ENCODE results near the gene PLXNA4. TPM values are rescaled to one million over a fixed set of nuclear protein-coding genes. Genes with fewer than 3 reads are reported as not detected.

PLXNA4 gene
- total and polyA plus RNA-seq, 3 donors from 2014 or later, result 3.4 to 5.5 (median 3.8) TPM

GRCh38 chr7:132102942-132103341, 473.3 kb downstream of the PLXNA4 start:
- intact Hi-C loops (cut with DNase I; ENCODE audit: low total_unique reads), result no loop called here
- Histone ChIP-seq H3K36me3 (ENCODE audit: low read depth, missing control alignments) (no peaks in the 10 kb centered on the region), H3K4me3 (no peak overlapping the region), H3K4me1 (no peaks in the 10 kb centered on the region), H3K9me3 (no peaks in the 10 kb centered on the region), H3K27me3 (no peaks in the 10 kb centered on the region), H3K27ac (no peak overlapping the region)
- TF ChIP-seq CTCF (IDR thresholded peaks at IDR 0.05) (no peak), POLR2A (IDR thresholded peaks at IDR 0.05) (no peak)
- 84 to 90% methylated on average over 7 to 10 of the region's 10 CpGs for WGBS, 2 donors
- DNase-seq, result no peak

- Histone ChIP-seq H3K27ac (no peak overlapping the region), H3K4me3 (no peak overlapping the region), H3K4me1 (no peaks in the 10 kb centered on the region), H3K36me3 (ENCODE audit: low read depth, missing control alignments) (no peaks in the 10 kb centered on the region), H3K9me3 (no peaks in the 10 kb centered on the region), H3K27me3 (no peaks in the 10 kb centered on the region)
- DNase-seq, result no peak
- intact Hi-C loops (cut with DNase I; ENCODE audit: low total_unique reads), result no loop called here
- WGBS, 2 donors, result 85 to 88% methylated on average over 10 of the region's 10 CpGs
- no peak for TF ChIP-seq POLR2A (IDR thresholded peaks at IDR 0.05)
- TF ChIP-seq CTCF (IDR thresholded peaks at IDR 0.05), result no peak
Observed at GRCh38 chr7:132102391-132102790, 473.9 kb downstream of the PLXNA4 start.

- no peak overlapping the region for H3K4me3 ChIP-seq
- no peaks in the 10 kb centered on the region for H3K27me3 ChIP-seq
- WGBS, 2 donors, result 95 to 96% methylated on average over 6 of the region's 6 CpGs
- no peak for DNase-seq
- H3K4me1 ChIP-seq, result no peaks in the 10 kb centered on the region
- TF ChIP-seq POLR2A (IDR thresholded peaks at IDR 0.05), result no peak
- no peak for TF ChIP-seq CTCF (IDR thresholded peaks at IDR 0.05)
- H3K27ac ChIP-seq, result no peak overlapping the region
- no peaks in the 10 kb centered on the region for H3K9me3 ChIP-seq
- intact Hi-C loops (cut with DNase I; ENCODE audit: low total_unique reads), result no loop called here
- H3K36me3 ChIP-seq (ENCODE audit: low read depth, missing control alignments), result no peaks in the 10 kb centered on the region
Observed at GRCh38 chr7:132100981-132101380, 475.3 kb downstream of the PLXNA4 start.

- no peak for DNase-seq
- H3K27me3 ChIP-seq, result no peaks in the 10 kb centered on the region
- intact Hi-C loops (cut with DNase I; ENCODE audit: low total_unique reads), result no loop called here
- no peak overlapping the region for H3K4me3 ChIP-seq
- no peaks in the 10 kb centered on the region for H3K4me1 ChIP-seq
- H3K9me3 ChIP-seq, result no peaks in the 10 kb centered on the region
- no peak overlapping the region for H3K27ac ChIP-seq
- no peaks in the 10 kb centered on the region for H3K36me3 ChIP-seq (ENCODE audit: low read depth, missing control alignments)
- TF ChIP-seq POLR2A (IDR thresholded peaks at IDR 0.05), result no peak
- no peak for TF ChIP-seq CTCF (IDR thresholded peaks at IDR 0.05)
- WGBS, 2 donors, result 81 to 96% methylated on average over 3 of the region's 3 CpGs
Observed at GRCh38 chr7:132100483-132100882, 475.8 kb downstream of the PLXNA4 start.

GRCh38 chr7:132099163-132099562, 477.1 kb downstream of the PLXNA4 start:
- H3K27me3 ChIP-seq, result no peaks in the 10 kb centered on the region
- no peaks in the 10 kb centered on the region for H3K9me3 ChIP-seq
- H3K36me3 ChIP-seq (ENCODE audit: low read depth, missing control alignments), result no peaks in the 10 kb centered on the region
- WGBS, 2 donors, result 78 to 93% methylated on average over 2 of the region's 2 CpGs
- no peaks in the 10 kb centered on the region for H3K4me1 ChIP-seq
- intact Hi-C loops (cut with DNase I; ENCODE audit: low total_unique reads), result no loop called here
- no peak for TF ChIP-seq CTCF (IDR thresholded peaks at IDR 0.05)
- TF ChIP-seq POLR2A (IDR thresholded peaks at IDR 0.05), result no peak
- no peak overlapping the region for H3K4me3 ChIP-seq
- H3K27ac ChIP-seq, result no peak overlapping the region
- DNase-seq, result no peak
